HG03520 (cell line): ENCODE data around the gene PTPRO.

Experiments used
- ATAC-seq: cut with Tn5 transposase; IDR thresholded peaks from one replicate; pipeline ENCODE4 v1.9.1; 2021; ENCODE audit warnings: mild to moderate bottlenecking, moderate library complexity; ENCODE audit not compliant: unreplicated experiment

Gene PTPRO

DNA sequence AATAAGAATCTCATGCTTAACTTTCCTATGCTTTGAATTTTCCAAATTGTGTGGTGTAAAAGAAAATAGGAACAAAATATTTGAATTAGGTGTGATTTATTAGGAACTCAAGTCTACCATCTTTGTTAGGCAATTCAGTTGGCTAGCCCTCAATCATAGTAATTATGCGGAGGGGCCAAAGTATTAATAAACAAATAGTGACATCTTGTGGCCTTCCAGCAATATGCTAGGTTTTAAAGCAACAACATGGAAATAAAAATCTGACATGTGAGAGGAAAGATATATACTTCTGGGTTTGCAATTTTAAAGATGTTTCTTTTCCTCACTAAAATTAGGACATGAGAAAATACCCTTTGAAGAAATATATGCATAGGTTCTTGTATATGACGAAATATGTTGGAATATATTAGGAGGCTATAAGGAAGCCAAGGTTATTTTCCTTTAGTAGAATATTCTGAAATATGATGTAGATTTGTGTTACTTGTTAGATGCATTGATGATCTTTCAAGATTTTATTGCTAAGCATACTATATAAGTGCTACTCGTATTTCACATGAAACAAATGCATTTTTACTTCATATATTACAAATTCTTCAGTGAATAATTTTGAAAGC lies 200.4 kb downstream of the PTPRO start:
- no peak for ATAC-seq

DNA sequence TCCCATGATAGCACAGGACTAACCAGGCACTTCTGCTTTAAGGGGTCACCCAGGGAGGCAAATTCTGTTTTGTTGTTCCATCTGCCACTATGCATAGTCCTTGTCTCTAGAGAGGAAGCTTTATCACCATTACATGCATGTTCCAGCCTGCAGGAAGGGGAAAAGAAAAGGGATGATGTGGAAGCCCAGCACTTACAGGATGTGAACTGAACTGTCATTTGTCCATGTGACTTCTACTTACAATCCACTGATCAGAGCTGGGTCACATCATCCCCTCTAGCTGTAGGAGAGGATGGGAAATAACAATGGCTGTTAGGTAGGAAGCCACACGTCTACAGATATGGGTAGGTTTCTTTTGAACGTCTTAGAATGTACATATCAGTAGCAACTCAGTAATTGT lies 203.1 kb downstream of the PTPRO start:
- ATAC-seq = no peak

DNA sequence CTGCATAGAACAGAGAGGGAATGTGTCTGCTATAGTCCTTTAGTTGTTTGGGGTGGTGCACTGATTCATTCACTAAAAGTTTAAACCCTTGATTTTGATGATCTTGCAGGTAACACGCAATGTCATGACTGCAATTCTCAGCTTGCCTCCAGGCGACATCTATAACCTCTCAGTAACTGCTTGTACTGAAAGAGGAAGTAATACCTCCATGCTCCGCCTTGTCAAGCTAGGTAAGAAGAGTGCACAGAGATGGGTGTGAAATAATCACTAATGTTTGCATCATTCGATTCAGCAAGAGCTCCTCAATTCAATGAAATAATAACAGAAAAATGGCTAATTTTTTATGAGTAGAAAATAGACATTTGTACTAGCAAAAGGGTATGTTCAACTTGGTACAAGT lies 203.7 kb downstream of the PTPRO start:
- ATAC-seq = peak; percentile 100

DNA sequence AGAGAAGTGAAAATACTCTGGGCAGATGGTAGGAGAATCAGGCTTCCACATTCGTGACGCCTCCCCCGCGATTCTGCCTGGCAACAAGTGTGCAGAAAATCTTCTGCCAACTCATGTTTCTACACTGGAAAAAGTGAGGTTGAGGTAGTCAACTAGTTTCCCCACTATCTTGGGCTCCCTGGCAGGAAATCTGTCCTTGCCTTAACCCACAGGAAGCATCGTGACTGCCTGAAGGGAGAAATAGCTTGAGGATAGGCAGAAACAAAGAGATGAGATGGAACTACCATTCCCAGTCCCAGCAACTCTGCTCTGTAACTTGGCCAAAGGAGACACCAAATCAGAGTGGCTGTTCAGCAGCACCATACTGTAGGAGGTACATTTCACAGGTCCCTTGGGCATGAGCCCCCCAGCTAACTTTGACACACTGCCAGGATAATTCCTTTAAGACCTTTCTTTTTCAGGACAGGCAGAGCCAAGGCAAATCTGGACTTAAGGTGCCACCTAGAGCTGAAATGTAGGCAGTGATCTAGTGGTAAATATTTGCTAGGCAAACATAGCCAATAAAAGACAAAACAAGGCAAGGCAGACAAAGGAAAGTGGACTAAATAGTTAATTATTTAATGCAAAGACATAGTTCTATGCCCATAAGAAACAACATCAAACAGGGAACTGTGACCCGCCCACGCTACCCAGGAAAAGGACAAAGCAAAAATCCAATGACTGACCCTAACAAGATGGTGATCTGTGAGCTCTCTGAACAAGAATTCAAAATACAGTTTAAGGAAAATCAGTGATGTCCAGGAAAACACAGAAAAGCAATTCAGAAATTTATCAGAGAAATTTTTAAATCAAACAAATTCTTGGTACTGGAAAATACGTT lies 205.1 kb downstream of the PTPRO start:
- ATAC-seq = no peak

DNA sequence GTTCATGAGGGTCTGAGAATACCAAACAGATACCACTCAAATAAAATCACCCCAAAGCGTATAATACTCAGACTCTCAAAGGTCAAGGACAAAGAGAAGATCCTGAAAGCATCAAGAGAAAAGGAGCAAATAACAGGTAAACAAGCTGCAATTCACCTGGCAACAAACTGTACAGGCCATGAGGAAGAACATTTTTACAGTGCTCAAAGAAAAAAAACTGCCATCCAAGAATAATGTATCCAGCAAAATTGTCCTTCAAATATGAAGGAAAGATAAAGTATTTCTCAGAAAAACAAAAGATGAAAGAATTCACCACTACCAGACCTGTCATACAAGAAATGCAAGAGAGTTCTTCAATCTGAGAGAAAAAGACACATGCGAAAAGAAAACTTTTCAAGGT lies 206.4 kb downstream of the PTPRO start:
- no peak for ATAC-seq

DNA sequence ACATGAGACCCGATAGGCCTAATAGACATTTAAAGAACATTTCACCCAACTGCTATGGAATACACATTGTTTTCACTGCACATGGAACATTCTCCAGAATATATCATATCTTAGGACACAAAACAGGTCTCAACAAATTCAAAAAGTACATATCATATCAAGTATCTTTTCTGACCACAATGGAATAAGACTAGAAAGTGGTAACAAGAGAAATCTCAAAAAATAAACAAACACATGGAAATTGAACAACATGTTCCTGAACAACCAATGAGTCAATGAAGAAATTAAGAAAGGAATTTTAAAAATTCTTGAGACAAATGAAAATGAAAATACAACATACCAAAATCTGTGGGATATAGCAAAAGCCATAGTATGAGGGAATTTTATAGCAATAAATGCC lies 208.1 kb downstream of the PTPRO start:
- ATAC-seq = no peak

DNA sequence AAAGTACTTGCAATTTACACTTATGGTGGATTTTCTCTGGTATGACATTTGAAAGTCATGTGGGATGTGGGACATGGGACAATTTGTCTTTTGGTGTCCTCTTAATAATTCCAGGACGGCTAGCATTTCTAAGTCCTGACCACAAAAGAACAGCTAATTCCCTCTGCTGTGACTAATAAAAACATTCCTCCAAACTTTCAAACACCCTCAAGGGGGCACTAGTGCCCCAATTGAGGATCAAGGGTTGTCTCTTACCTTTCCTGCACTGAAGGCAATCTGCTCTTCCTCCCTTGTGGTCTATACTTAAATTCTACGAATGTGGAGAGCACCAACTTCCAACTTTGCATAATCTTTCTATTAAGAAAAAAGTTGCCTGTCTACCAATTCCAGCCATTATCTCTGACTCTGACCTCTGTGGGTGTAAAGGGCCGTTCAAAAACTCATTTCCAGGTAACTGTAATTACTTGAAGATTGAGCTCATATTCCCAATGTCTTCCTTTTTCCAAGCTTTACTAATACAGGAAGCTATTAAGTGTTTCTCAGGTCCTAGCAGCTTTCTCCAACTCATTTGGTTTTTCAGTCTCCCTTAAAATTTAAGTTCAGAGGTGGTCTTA lies 210.2 kb downstream of the PTPRO start:
- ATAC-seq = peak; percentile 62

DNA sequence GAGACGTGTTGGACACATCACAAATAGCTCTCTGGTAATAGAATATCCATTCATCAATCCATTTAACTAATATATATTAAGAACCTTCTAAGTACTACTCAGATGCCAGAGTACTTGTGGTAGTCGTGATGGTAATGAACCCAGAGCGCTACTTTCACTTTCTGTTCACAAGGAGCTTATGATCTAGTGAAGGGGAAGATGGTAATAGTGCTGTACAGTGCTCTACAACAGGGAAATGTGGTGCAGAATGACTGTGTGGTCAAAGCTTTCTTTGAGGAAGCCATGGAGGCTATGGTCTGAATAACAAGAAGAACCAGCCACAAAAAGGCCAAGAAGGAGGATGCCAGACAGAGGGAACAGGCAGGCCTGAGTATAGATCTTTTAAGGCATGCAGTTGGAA lies 212.0 kb downstream of the PTPRO start:
- peak; percentile 71 for ATAC-seq

DNA sequence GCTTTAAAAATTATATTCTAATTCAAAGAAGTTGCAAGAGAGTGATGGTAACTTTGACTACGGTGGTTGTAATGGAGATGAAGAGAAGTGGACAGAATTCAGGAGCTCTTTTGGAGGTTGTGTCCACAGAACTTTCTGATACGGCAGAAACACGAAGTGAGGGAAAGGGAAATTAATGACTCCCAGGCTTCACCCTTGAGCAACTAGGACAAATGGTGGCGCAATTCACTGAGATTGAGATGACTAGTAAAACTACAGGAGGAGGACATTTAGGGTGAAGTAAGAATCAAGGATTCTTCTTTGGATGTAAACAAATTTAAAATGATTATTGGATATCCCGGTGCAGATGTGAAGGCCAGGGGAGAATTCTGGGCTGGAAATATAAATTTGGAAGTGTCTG lies 212.6 kb downstream of the PTPRO start:
- no peak for ATAC-seq

DNA sequence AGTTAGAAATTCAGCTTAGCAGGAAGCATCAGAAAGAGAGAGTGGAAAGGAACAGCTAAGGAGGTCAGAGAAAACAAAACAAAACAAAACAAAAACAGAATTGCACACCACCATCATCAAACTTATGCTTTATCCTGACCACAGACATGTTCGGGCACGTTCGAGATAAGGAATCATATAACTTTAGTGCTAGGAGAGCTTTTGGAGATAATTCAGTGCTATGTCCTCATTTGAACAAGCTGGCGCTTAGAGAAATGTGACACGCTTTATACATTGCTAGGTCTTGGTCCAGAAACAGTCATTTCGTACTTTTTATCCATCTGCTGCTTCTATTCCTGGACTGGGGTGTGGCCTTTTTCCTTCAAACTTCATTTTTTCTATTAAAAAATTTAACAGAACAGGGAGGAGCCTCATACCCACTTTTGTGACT lies 213.1 kb downstream of the PTPRO start:
- no peak for ATAC-seq

DNA sequence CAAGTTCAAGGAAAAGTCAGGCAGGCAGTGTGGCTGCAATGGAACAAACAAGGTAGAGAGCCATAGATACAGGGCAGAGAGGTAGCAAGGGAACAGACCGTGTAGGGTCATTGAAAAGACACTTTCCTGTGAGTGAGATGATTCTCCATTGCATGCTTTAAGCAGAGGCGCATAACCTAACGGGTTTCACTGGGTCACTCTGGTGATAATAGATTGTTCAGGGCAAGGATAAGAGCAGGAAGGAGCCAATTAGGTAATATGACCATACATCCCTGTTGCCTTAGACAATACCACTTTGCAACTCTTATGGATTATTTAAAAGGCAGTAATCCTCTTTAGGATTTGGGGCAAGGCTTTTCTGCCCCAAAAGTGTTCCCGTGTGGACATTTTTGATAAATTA lies 214.1 kb downstream of the PTPRO start:
- ATAC-seq = no peak

DNA sequence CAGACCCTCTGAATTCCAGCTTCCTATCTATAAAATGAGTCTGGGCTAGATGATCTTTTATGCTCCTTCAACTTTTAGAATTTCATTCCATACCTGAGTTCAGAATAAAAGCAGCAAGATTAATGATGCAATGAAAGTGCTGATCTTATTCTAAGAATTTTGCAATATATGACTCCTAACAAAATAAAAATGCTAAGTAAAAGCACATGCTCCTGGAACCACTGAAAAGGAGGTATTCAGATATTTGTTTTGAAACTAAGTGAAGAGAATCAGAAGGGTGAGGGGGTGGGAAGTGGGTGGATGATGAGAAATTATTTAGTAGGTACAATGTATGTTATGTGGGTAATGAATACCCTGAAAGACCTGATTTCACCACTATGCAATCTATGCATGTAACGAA lies 216.6 kb downstream of the PTPRO start:
- ATAC-seq = no peak

DNA sequence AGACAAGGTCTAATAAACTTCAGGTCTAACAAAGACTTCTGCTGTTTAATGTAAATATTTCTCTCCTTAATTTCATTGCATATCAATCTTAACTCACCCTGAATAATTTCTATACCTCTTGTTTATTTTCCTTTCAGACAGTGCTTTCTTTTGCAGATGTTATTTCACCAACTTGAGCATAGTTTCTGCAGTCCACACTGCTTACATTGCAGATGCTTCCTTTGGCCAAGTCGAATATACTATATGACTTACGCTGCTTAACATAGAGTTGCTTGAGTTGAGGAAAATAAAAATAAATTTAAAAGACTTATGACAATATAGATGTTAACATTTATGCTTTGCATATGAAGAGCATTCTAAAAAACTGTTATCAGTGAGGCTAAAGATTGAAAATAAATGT lies 217.7 kb downstream of the PTPRO start:
- no peak for ATAC-seq

DNA sequence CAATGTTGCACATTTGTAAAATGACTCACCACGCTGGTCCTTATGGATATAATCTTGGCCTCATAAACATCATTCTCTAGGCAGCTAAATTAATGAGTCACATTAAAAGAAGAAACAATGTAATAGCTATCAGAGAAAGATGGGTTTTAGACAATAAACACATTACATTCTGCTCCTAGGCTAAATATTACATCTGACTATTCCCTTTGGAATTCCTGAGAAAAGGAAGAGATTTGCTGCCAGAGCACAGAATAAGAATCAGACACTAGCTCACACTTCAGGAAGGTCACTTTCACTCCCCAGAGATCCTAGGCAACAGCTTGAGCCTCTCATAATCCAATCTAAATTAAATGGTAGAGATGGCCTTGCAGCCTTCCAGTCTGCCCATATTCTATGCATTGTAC lies 218.2 kb downstream of the PTPRO start:
- no peak for ATAC-seq

DNA sequence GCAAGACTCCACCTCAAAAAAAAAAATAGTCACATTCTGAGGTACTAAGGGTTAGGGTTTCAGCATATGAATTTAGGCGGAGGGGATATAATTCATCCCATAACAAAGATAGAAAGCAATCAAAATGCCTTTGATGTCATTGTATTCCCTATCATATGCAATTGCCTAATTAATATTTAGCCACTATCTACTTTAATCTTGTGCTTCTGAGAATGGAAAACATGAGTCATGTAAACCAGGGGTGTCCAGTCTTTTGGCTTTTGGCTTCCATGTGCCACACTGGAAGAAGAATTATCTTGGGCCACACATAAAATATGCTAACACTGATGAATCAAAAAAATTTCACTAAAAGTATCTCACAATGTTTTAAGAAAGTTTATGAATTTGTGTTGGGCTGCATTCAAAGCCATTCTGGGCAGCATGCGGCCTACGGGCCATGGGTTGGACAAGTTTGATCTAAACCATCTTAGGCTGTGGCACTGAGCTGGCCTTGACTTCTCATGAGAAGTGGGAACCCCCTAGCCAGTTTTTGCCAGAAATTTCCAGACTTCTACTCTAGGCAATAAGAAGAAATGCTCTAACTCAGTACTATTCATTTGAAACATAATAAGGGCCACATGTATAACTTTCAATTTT lies 219.8 kb downstream of the PTPRO start:
- ATAC-seq = no peak

DNA sequence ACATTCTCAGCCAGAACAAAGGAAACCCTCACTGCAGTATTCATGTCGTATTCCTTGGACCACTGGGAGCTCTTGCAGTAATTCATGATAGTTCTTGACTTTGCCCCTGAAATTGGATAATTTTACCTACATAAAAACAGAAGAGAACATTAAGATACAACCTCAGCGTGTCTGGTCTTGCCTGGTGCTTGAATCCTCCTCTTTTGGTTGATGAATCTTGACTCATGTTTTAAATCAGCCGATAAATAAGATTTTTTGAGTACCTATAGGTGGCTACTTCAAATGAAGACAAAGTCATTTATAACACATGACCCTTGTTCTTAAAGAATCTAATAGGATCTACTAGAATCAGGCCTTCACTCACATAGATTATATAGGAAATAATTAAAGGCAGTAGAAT lies 221.0 kb downstream of the PTPRO start:
- no peak for ATAC-seq

DNA sequence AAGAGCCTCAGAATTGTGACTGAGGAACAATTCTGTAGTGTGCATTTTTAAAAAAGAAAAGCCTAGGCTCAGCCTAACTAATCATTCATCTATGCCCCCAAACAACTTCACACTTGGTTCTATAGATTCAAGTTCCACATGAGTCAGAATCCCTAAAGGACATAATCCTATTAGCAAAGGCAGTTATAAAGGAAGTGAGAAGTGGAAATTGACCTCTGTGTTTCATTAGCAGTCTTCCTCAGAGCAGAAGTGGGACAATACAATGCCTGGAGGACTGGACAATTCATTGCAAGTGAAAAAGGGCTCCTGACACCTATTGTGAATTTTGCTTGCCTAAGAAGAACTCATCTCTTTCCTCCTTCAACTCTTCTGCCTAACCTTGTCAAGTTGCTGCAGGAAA lies 222.3 kb downstream of the PTPRO start:
- no peak for ATAC-seq

DNA sequence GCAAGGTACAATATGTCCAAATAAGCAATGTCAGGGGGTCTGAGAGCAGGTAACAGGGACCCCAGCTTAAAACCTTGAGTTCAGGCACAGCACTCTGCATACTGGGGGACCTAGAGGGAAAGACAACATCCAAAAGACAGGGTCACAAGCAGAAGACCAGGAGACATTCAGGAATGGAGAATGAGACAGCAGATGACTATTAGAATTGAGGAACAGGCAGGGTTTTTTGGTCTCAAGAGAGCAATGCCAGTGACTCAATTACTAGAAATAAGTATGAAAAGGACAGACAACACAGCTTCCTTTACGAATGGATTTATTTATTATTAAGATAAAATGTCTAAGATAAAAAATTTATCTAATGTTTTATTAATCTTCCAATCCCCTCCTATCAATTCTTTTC lies 223.0 kb downstream of the PTPRO start:
- ATAC-seq = no peak

DNA sequence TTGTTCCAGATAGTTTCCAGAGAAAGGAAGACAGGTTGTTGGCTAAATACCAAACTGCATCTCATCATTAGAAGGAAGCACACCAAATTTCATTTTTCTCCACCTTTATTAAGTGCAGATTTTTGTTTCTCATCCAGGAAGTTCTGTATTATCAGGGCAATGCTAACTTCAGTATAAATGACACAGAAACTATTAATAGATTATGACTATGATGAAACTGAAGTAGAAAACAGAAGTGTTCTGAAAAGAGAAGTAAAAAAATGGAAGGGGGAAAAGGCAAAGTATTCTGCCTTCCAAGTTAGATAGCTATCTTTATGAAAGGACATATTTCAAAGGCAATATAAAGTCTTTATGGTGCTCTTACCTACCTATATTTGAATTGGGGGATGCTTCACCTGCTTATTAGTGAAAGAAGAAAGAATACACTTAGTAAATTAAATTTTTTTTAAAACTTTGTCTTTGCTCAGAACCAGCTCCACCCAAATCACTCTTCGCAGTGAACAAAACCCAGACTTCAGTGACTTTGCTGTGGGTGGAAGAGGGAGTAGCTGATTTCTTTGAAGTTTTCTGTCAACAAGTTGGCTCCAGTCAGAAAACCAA lies 223.9 kb downstream of the PTPRO start:
- peak; percentile 93 for ATAC-seq

DNA sequence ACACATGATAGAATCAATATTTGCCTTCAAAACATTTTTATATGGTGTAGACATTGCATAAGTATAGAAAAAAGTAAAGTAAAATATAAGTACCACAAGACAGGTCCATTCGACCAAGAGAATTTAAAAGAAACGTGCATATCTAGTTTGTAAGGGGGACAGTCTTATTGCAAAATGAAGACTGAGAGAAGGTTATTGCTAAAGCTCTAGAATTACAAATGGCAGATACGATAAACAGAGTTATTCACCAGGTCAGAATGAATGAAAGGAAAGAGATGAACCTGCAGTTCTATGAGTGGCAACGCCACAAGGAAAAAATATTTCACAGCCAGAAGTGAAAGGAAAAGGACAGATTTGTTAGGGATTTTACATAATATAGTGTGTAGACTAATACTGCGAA lies 224.8 kb downstream of the PTPRO start:
- ATAC-seq = no peak

DNA sequence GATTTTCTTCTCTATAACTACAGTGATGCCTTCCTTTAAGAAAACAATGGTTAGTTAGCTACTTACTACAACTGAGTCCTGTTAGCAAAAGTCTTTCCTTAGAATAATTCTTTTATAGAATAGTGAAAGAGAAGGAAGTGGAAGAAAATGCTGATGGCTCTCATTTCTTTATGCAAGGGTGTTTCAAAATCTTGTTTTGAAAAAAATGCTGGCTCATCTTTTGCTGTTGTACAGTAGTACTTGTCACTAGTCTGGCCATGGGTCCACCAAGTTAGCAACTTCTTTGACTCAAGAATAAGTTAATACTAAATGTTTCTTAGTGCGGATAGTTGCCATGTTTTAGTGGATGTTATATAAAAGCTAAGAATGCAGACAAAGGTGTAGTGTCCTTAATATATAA lies 225.4 kb downstream of the PTPRO start:
- no peak for ATAC-seq
